B cell (primary cell): ENCODE results near the gene NYNRIN. TPM values are rescaled to one million over a fixed set of nuclear protein-coding genes. Genes with fewer than 3 reads are reported as not detected.

Experiments used
- ATAC-seq: fragments of 200-7000 bp; cut with Tn5 transposase; one replicate; pipeline ENCODE4 v1.10.0; 2021; ENCODE audit warnings: low read depth, mild to moderate bottlenecking, moderate number of reproducible peaks, moderate library complexity
- CTCF ChIA-PET: fragments of 350-600 bp; sonication (Branson Sonifier 250); formaldehyde crosslinking; loops from one replicate; lab custom pipeline; 2021; ENCODE audit warnings: antibody characterized with exemption, inconsistent platforms; lab: Charles Lee
- POLR2A ChIA-PET: fragments of 350-600 bp; sonication (Branson Sonifier 250); formaldehyde crosslinking; loops from one replicate; lab custom pipeline; 2021; ENCODE audit warnings: antibody characterized with exemption; lab: Charles Lee
- DNase-seq: peaks from one replicate; pipeline ENCODE4 v3.0.0; 2013
- H2AFZ ChIP-seq: 2 replicates; pipeline ENCODE4 v1.6.1; 2012; ENCODE audit warnings: mild to moderate bottlenecking, low read depth, low read length; ENCODE audit not compliant: insufficient read depth, poor library complexity, severe bottlenecking
- H3K27ac ChIP-seq, 2 donors: 1 replicate in 1 of 2; 2 replicates in 1 of 2; pipeline ENCODE4 v1.5.1; 2012 to 2013; ENCODE audit warnings: low read length in 2 of 2, mild to moderate bottlenecking in 2 of 2, moderate library complexity in 1 of 2
- H3K27me3 ChIP-seq, 4 experiments: fragments of 200-600 bp in 1 of 4; sonication (generic) in 1 of 4; replicated peaks in 1 of 4; 1 replicate in 2 of 4; 2 replicates in 2 of 4; pipeline versions ENCODE4 v1.6.1 to v1.7.0; 2013 to 2016; ENCODE audit warnings: low read length in 3 of 4, mild to moderate bottlenecking in 2 of 4, mixed read lengths in 1 of 4, moderate library complexity in 1 of 4; ENCODE audit not compliant: insufficient read depth in 4 of 4, control insufficient read depth in 3 of 4; ENCODE audit errors: control extremely low read depth in 1 of 4
- H3K36me3 ChIP-seq, 2 experiments: replicated peaks in 1 of 2; 1 replicate in 1 of 2; 2 replicates in 1 of 2; pipeline versions ENCODE4 v1.6.1 to v1.7.1; 2013; ENCODE audit warnings: low read length in 1 of 2; ENCODE audit not compliant: insufficient read depth in 2 of 2, control insufficient read depth in 1 of 2; ENCODE audit errors: control extremely low read depth in 1 of 2, extremely low read depth in 1 of 2
- H3K4me1 ChIP-seq, 2 donors: fragments of 200-600 bp in 1 of 2; sonication (generic) in 1 of 2; 1 replicate in 1 of 2; 2 replicates in 1 of 2; pipeline versions ENCODE4 v1.5.1 to v1.6.1; 2013 to 2017; ENCODE audit warnings: low read length in 2 of 2; ENCODE audit not compliant: control insufficient read depth in 2 of 2, insufficient read depth in 2 of 2
- H3K4me2 ChIP-seq: replicated peaks from 2 replicates; pipeline ENCODE3; 2012; ENCODE audit warnings: mild to moderate bottlenecking, low read depth, low read length; ENCODE audit not compliant: poor library complexity, severe bottlenecking
- H3K4me3 ChIP-seq, 5 experiments: fragments of 200-600 bp in 1 of 5; sonication (generic) in 1 of 5; 1 replicate in 3 of 5; 2 replicates in 2 of 5; pipeline versions ENCODE4 v1.5.1 to v1.7.0; 2011 to 2016; ENCODE audit warnings: low read length in 4 of 5, mild to moderate bottlenecking in 4 of 5, low read depth in 2 of 5, control low read depth in 1 of 5, moderate library complexity in 1 of 5; ENCODE audit not compliant: insufficient read depth in 1 of 5; ENCODE audit errors: control extremely low read depth in 1 of 5, extremely low read depth in 1 of 5
- H3K79me2 ChIP-seq: fragments of 200-600 bp; sonication (generic); one replicate; pipeline ENCODE4 v1.6.0; 2016; ENCODE audit warnings: low read length; ENCODE audit not compliant: control insufficient read depth, insufficient read depth
- H3K9ac ChIP-seq: fragments of 200-600 bp; sonication (generic); 2 replicates; pipeline ENCODE4 v1.6.1; 2017; ENCODE audit warnings: mild to moderate bottlenecking, low read length, moderate library complexity
- H3K9me3 ChIP-seq, 3 donors: one replicate each; pipeline versions ENCODE4 v1.6.1 to v1.7.1; 2013; ENCODE audit warnings: low read length in 2 of 3; ENCODE audit not compliant: control insufficient read depth in 2 of 3, insufficient read depth in 1 of 3; ENCODE audit errors: control extremely low read depth in 1 of 3
- H4K20me1 ChIP-seq: 2 replicates; pipeline ENCODE4 v1.6.0; 2012; ENCODE audit warnings: mild to moderate bottlenecking, low read length; ENCODE audit not compliant: insufficient read depth, control insufficient read depth, poor library complexity, severe bottlenecking
- H3K27ac Mint-ChIP-seq: one replicate; pipeline ENCODE4 v1.8.0; 2021; ENCODE audit warnings: mixed read lengths
- H3K27me3 Mint-ChIP-seq: one replicate; pipeline ENCODE4 v1.8.0; 2021; ENCODE audit warnings: mixed read lengths
- H3K4me1 Mint-ChIP-seq: one replicate; pipeline ENCODE4 v1.8.0; 2021; ENCODE audit warnings: mixed read lengths
- H3K4me3 Mint-ChIP-seq: one replicate; pipeline ENCODE4 v1.8.0; 2021; ENCODE audit warnings: mixed read lengths
- H3K9me3 Mint-ChIP-seq: one replicate; pipeline ENCODE4 v1.8.0; 2022; ENCODE audit warnings: mixed read lengths; ENCODE audit not compliant: insufficient read depth
- CTCF ChIP-seq: fragments of 200-600 bp; IDR thresholded peaks from one replicate; pipeline ENCODE4 v1.8.0; 2022; ENCODE audit warnings: antibody characterized with exemption, mild to moderate bottlenecking
- EZH2 ChIP-seq: IDR thresholded peaks from 2 replicates; pipeline ENCODE4 v1.6.1; 2012; ENCODE audit warnings: borderline replicate concordance, low read depth, mild to moderate bottlenecking, moderate library complexity, low read length; ENCODE audit not compliant: insufficient read depth, poor library complexity, severe bottlenecking
- WGBS: methylation state at CpG from one replicate; pipeline ENCODE4 v1.1.5; 2013; ENCODE audit warnings: missing lambda C conversion rate; ENCODE audit not compliant: insufficient coverage; 5-methylcytosine and 5-hydroxymethylcytosine counted together
- intact Hi-C: fragments of 100-400 bp; cut with micrococcal nuclease; formaldehyde crosslinking; loops from one replicate; pipeline ENCODE4 v1.10.0; 2022
- polyA plus RNA-seq: library from polyadenylated mRNA; depleted of rRNA; stranded (reverse); fragments of >200 nt; gene quantifications from 2 replicates; pipeline ENCODE4 v1.2.3, GENCODE V29; 2012
- total RNA-seq, 2 donors: library from RNA; stranded (reverse); fragments of 120-200 nt in 1 of 2; gene quantifications; 1 replicate in 1 of 2; 2 replicates in 1 of 2; pipeline versions ENCODE4 v1.2.3 to v1.2.4, GENCODE V29; 2013 to 2022

Gene NYNRIN
- total and polyA plus RNA-seq, 2 donors (not counting 1 experiment from before 2014, with no cell fraction given): 0.04 to 0.34 TPM

DNA sequence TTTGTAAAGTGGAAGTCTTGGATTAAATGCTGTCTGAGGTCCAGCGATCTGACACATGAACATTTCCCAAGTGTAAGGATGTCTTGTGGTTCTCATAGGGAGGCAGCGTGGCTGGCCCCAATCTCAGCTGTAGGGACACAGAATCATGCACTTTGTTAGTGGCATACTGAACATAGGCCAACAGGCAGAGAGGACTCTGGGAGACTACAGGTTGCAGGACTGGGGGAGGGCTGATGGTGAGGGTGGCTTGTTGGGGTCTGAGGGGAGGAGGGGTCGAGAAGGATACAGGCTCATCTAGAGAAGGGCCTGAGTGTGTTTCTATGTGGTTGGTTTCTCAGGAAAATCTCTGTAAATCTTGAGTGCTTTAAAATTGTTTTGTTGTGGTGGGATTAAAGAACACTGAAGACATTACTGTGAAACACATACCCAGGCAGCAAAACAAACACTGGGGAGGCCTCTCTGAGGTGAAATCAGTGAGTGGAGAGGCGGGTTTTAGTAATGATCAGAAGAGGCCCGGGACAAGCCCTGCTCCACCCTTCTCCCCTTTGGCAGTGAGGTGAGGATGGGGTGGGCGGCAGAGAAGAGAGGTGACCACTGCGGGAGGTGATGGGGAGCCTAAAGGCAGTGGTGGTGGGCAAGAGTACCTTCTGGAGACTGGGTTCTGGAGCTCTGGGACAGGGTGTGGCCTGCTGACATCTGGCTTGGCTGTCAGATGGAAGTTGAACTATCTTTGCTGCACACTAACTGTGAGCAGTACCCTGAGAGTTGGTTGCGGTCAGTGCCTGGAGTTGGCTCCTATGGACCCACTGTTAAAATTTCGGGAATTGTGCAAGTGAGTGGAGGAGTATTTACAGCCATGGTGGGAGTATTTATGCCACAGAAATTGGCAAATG lies 3.3 kb downstream of the NYNRIN start:
- WGBS: 80% methylated on average over 5 of the region's 9 CpGs
- H3K27me3 Mint-ChIP-seq: peaks cover 47% of the 10 kb centered on the region
- H3K36me3 ChIP-seq: no peaks in the 10 kb centered on the region
- no peak for DNase-seq
- no peak for ATAC-seq
- H3K9me3 Mint-ChIP-seq: no peaks in the 10 kb centered on the region
- H3K4me1 Mint-ChIP-seq: peaks cover 11% of the 10 kb centered on the region
- peaks cover 0 to 27% (median 6%) of the 10 kb centered on the region in 4 experiments for H3K27me3 ChIP-seq
- H4K20me1 ChIP-seq: no peaks in the 10 kb centered on the region
- H3K9me3 ChIP-seq: no peaks in the 10 kb centered on the region
- H3K4me3 ChIP-seq: no peak overlapping the region
- intact Hi-C loops: no loop called here
- peaks cover 9 to 12% of the 10 kb centered on the region in 2 donors for H3K4me1 ChIP-seq
- TF ChIP-seq CTCF (no peak), EZH2 (no peak)
- no peak overlapping the region for H3K27ac ChIP-seq
- no peaks in the 10 kb centered on the region for H3K79me2 ChIP-seq
- H3K27ac Mint-ChIP-seq: no peak overlapping the region
- POLR2A ChIA-PET: no interaction called here
- no peak overlapping the region for H3K4me2 ChIP-seq
- no peak overlapping the region for H3K4me3 Mint-ChIP-seq
- H3K9ac ChIP-seq: no peak overlapping the region
- CTCF ChIA-PET: interaction anchor here (0.6 to 1.8 kb wide), 3 partner anchors 12 to 37 kb away, joined by 3 to 5 read pairs (median 5); no protein-coding TSS in a partner anchor
- no peak overlapping the region for H2AFZ ChIP-seq
